ENCODE measurements around the gene ACTR2.

The ACTR2 gene

DNA sequence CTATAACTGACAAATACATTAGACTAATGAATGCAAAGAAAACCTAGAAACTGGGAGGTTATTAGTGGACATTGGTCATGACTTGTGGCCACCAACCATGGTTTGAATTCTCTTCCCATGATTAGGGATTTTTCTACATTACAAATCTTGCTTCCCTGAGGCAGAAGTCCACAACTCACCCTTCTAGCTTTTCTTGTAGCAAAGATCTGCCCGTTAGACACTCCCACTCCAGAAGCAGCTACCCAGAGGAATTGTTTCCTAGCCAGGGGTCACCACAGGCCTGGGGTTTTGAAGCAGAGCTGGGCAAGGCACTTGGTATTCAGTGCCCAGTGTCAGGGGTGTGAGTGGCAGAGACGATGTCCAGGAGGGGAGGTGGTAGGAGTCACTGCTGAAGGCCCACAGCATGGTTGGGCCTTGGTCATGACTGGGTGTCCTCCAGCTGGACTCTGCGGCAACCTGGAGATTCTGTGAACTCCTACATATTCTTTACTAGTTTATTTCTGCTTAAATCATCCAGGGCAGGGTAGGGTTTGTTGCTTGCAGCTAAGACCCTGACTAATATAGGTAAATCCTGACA is 54.9 kb downstream of the ACTR2 start:
- H3K4me3 ChIP-seq (ENCODE audit: low read length) = no peak overlapping the region
- H3K36me3 ChIP-seq (ENCODE audit: insufficient read depth, low read length) = no peaks in the 10 kb centered on the region
- H3K27me3 ChIP-seq (ENCODE audit: control insufficient read depth, insufficient read depth, low read length) = no peaks in the 10 kb centered on the region
- H3K4me2 ChIP-seq (ENCODE audit: low read length) = no peak overlapping the region
- H3K9me3 ChIP-seq (replicated peaks; ENCODE audit: low read length) = no peaks in the 10 kb centered on the region
- H3K4me1 ChIP-seq (ENCODE audit: control insufficient read depth, insufficient read depth, low read length) = peaks cover 21% of the 10 kb centered on the region
- no peak overlapping the region for H3K9ac ChIP-seq (ENCODE audit: low read depth, low read length)

DNA sequence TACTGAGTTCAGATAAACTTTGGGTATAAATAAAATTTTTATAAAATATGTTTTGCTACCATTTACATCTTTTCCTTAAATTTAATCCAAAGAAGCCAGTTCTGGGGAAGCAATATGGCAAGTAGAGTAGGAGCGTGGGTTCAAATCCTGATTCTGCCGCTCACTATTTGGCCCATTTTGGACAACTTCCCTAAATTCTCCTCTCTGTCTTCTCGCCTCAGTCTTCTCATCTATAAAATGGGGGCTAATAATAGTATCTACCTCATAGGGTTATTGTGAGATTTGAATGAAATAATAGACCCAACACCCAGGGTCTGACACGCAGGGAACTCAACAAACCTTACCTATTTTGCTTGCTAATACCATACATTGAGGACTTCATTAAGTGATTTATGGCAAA is 59.7 kb downstream of the ACTR2 start:
- H3K9me3 ChIP-seq (replicated peaks; ENCODE audit: low read length) = no peaks in the 10 kb centered on the region
- H3K9ac ChIP-seq (ENCODE audit: low read depth, low read length) = no peak overlapping the region

DNA sequence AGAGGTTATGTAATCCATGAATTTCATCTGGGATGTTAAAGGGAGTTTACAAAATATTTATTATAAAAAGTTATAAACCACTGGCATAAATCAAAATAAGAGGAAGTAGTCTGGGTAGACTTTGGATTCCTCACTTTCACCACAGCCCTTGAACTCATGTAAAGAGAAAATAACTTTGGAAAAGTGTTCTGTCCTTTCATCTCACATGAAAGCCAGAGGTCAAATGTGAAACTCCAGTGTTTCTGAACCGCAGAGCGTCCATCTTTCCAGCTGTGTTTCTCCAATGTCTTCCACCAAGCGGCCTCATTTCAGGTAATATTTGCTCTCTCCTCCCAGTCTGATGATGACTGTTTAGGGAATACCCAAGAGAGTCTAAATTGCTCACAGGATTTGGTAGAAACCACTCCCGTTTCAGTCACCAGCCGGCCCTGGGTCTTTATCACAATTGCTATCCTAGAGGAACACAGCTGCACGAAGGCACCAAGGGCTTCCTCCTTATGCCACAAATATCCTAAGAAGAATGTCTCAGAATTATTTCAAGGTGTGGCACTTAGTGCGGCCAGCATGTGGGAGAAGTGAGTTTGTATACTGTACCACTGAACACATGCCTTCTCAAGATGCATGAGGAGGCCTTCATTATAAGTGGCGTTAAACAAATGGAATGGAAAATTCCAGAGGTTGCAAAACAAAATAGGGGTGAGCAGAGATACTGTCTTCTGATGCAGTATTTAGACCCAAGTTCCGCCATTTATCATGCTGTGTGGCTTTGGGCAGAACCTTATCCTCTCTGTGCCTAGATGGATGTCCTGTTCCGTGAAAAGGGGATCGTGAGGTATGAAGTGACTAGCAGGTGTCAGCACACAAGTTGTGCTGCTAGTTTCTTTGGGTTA is 63.8 kb downstream of the ACTR2 start:
- Histone ChIP-seq H3K27me3 (ENCODE audit: control insufficient read depth, insufficient read depth, low read length) (no peaks in the 10 kb centered on the region), H3K9ac (ENCODE audit: low read depth, low read length) (no peak overlapping the region), H3K4me1 (ENCODE audit: control insufficient read depth, insufficient read depth, low read length) (no peaks in the 10 kb centered on the region), H3K4me2 (ENCODE audit: low read length) (no peak overlapping the region), H3K36me3 (ENCODE audit: insufficient read depth, low read length) (no peaks in the 10 kb centered on the region), H3K9me3 (replicated peaks; ENCODE audit: low read length) (no peaks in the 10 kb centered on the region), H3K4me3 (ENCODE audit: low read length) (no peak overlapping the region)

More for the DNA sequence above, 59.7 kb downstream of the ACTR2 start:
- Histone ChIP-seq H3K4me1 (ENCODE audit: control insufficient read depth, insufficient read depth, low read length) (no peaks in the 10 kb centered on the region), H3K36me3 (ENCODE audit: insufficient read depth, low read length) (no peaks in the 10 kb centered on the region), H3K4me2 (ENCODE audit: low read length) (no peak overlapping the region), H3K27me3 (ENCODE audit: control insufficient read depth, insufficient read depth, low read length) (no peaks in the 10 kb centered on the region), H3K4me3 (ENCODE audit: low read length) (no peak overlapping the region)

DNA sequence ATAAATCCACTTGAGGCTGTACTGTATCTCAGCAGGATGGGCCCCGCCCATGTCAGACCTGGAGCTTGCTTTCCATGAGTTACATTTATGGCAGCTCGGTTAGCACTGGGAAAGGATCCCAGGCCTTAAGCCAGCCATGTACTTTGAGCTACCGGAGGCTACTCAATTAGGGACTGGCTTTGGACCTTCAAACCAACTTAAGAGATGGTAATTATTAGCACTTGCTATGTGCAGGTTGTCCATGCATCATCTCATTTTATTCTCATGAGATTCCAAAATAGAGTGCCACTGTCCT is 64.4 kb downstream of the ACTR2 start:
- Histone ChIP-seq H3K9ac (ENCODE audit: low read depth, low read length) (no peak overlapping the region), H3K4me1 (ENCODE audit: control insufficient read depth, insufficient read depth, low read length) (no peaks in the 10 kb centered on the region), H3K36me3 (ENCODE audit: insufficient read depth, low read length) (no peaks in the 10 kb centered on the region), H3K9me3 (replicated peaks; ENCODE audit: low read length) (no peaks in the 10 kb centered on the region), H3K27me3 (ENCODE audit: control insufficient read depth, insufficient read depth, low read length) (no peaks in the 10 kb centered on the region), H3K4me3 (ENCODE audit: low read length) (no peak overlapping the region), H3K4me2 (ENCODE audit: low read length) (no peak overlapping the region)

DNA sequence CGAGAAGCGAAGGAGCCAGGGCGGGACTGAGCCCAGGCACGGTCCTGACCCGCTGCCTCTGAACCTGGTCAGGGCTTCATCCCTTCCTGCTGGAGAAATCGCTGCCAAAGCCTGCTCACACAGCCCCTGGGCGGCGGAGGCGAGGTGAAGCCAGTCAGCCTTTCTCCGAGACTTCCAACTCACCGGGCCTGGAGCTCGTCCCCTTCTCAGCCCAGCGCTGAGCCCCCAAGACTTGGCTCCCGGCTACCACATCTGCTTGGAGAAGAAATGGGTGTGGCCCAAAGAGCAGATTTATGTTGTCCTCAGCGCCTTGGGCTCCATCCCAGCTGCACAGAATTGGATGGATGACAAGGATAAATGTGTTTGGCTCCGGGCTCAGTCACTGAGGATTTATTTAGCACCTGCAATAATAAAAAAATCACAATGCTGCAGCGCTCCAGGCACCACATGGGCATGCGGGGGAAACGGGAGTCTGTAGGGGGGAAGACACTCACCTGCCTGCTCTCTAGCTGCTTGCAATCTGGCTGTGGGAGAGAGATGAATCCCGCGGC is 64.9 kb downstream of the ACTR2 start:
- Histone ChIP-seq H3K4me3 (ENCODE audit: low read length) (no peak overlapping the region), H3K4me2 (ENCODE audit: low read length) (no peak overlapping the region), H3K9ac (ENCODE audit: low read depth, low read length) (no peak overlapping the region), H3K9me3 (replicated peaks; ENCODE audit: low read length) (no peaks in the 10 kb centered on the region), H3K4me1 (ENCODE audit: control insufficient read depth, insufficient read depth, low read length) (no peaks in the 10 kb centered on the region), H3K27me3 (ENCODE audit: control insufficient read depth, insufficient read depth, low read length) (no peaks in the 10 kb centered on the region), H3K36me3 (ENCODE audit: insufficient read depth, low read length) (no peaks in the 10 kb centered on the region)

DNA sequence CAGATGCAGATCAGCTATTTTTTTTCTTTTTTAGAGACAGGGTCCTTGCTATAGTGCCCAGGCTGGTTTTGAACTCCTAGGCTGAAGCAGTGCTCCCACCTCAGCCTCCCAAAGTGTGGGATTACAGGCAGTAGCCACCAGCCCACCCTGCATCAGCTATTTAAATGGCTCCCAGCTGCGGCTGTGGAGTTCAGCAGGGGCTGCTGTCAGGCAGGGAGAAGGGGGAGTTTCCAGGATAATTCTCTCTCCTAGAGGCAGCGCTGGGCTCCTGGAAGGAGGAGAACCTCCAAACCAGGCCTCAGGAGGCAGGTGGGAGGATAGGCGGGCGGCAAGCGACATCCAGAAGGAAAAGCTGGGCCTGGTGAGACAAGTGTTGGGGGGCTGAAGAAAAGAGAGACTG is 65.7 kb downstream of the ACTR2 start:
- Histone ChIP-seq H3K9ac (ENCODE audit: low read depth, low read length) (no peak overlapping the region), H3K4me3 (ENCODE audit: low read length) (no peak overlapping the region), H3K27me3 (ENCODE audit: control insufficient read depth, insufficient read depth, low read length) (no peaks in the 10 kb centered on the region), H3K9me3 (replicated peaks; ENCODE audit: low read length) (no peaks in the 10 kb centered on the region), H3K4me1 (ENCODE audit: control insufficient read depth, insufficient read depth, low read length) (no peaks in the 10 kb centered on the region), H3K36me3 (ENCODE audit: insufficient read depth, low read length) (no peaks in the 10 kb centered on the region), H3K4me2 (ENCODE audit: low read length) (no peak overlapping the region)

DNA sequence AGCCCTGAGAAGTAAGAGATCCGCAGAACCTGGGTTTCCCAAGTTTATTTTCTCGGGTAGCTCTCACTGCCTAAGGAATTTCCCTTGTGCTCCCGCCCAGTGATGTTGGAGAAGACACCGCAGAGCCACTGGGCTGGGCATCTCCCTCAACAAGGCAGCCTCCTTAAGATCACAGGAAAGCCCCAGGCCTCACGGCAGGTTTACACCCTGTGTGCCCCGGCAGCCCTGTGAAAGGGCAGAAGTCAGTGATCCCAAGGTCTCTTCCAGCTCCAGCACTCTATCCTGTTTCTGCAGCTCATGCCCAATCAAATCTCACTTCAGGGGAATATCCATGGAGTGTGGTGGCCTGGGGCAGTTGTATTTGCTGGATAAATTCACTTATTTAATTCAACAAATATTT is 66.5 kb downstream of the ACTR2 start:
- Histone ChIP-seq H3K4me1 (ENCODE audit: control insufficient read depth, insufficient read depth, low read length) (peaks cover 3% of the 10 kb centered on the region), H3K9me3 (replicated peaks; ENCODE audit: low read length) (no peaks in the 10 kb centered on the region), H3K27me3 (ENCODE audit: control insufficient read depth, insufficient read depth, low read length) (no peaks in the 10 kb centered on the region), H3K4me2 (ENCODE audit: low read length) (no peak overlapping the region), H3K4me3 (ENCODE audit: low read length) (no peak overlapping the region), H3K36me3 (ENCODE audit: insufficient read depth, low read length) (no peaks in the 10 kb centered on the region), H3K9ac (ENCODE audit: low read depth, low read length) (no peak overlapping the region)

DNA sequence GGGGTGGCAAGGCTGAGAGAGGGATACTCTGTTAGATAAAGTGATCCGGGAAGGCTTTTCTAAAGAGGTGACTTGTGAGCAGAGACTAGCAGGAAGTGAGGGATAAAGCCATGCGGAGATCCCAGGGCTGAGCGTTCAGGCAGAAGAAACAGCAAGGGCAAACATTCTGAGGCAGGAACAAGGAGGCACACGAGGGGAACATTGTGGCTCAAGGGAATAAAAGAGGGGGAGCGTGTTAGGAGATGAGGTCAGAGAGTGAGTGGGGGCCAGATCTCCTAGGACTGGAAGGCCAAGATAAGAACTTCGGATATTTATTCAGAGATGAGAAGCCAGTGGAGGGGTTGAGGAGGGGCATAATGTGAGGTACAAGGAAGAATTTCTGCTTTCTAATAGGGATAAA is 67.1 kb downstream of the ACTR2 start:
- Histone ChIP-seq H3K4me1 (ENCODE audit: control insufficient read depth, insufficient read depth, low read length) (peaks cover 9% of the 10 kb centered on the region), H3K9ac (ENCODE audit: low read depth, low read length) (no peak overlapping the region), H3K4me3 (ENCODE audit: low read length) (no peak overlapping the region), H3K4me2 (ENCODE audit: low read length) (no peak overlapping the region), H3K9me3 (replicated peaks; ENCODE audit: low read length) (no peaks in the 10 kb centered on the region), H3K36me3 (ENCODE audit: insufficient read depth, low read length) (no peaks in the 10 kb centered on the region), H3K27me3 (ENCODE audit: control insufficient read depth, insufficient read depth, low read length) (no peaks in the 10 kb centered on the region)

DNA sequence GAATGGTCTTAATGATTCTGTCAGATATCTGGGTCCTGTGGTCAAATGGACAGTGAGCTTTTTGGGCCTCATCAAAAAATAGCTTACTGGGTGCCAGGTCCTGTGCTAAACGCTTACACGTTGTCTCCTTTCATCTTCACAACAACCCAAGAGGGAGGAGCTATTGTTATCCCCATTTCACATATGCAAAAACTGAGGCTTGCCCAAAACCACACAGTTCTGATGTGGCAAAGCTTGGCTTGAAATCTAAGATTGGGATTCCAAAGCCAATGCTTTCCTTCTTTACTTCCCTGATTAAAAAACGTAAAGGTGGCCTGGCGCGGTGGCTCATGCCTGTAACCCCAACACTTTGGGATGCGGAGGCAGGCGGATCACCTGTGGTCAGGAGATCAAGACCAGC is 69.3 kb downstream of the ACTR2 start:
- Histone ChIP-seq H3K4me3 (ENCODE audit: low read length) (no peak overlapping the region), H3K27me3 (ENCODE audit: control insufficient read depth, insufficient read depth, low read length) (no peaks in the 10 kb centered on the region), H3K4me1 (ENCODE audit: control insufficient read depth, insufficient read depth, low read length) (peaks cover 29% of the 10 kb centered on the region), H3K4me2 (ENCODE audit: low read length) (no peak overlapping the region), H3K9me3 (replicated peaks; ENCODE audit: low read length) (no peaks in the 10 kb centered on the region), H3K36me3 (ENCODE audit: insufficient read depth, low read length) (no peaks in the 10 kb centered on the region), H3K9ac (ENCODE audit: low read depth, low read length) (no peak overlapping the region)

DNA sequence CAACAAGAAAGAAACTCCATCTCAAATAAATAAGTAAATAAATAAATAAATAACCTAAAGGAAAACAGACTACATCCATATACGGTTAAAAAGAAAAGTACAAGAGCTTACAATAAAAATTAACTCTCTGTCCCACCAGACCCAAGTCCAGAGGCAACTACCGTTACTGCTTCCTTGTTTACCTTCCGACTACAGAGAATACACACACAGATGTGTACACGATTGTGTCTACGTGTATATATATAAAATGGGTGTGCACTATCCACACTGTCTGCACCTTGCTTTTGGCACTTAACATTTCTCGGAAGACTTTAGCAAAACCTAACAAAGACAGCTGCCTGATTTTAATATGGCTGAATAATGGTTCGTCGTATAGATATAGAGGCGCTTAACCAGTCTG is 69.9 kb downstream of the ACTR2 start:
- no peaks in the 10 kb centered on the region for H3K9me3 ChIP-seq (replicated peaks; ENCODE audit: low read length)
- H3K4me1 ChIP-seq (ENCODE audit: control insufficient read depth, insufficient read depth, low read length) = peaks cover 35% of the 10 kb centered on the region
- no peak overlapping the region for H3K9ac ChIP-seq (ENCODE audit: low read depth, low read length)
- no peak overlapping the region for H3K4me2 ChIP-seq (ENCODE audit: low read length)
- no peaks in the 10 kb centered on the region for H3K36me3 ChIP-seq (ENCODE audit: insufficient read depth, low read length)
- no peaks in the 10 kb centered on the region for H3K27me3 ChIP-seq (ENCODE audit: control insufficient read depth, insufficient read depth, low read length)
- no peak overlapping the region for H3K4me3 ChIP-seq (ENCODE audit: low read length)

DNA sequence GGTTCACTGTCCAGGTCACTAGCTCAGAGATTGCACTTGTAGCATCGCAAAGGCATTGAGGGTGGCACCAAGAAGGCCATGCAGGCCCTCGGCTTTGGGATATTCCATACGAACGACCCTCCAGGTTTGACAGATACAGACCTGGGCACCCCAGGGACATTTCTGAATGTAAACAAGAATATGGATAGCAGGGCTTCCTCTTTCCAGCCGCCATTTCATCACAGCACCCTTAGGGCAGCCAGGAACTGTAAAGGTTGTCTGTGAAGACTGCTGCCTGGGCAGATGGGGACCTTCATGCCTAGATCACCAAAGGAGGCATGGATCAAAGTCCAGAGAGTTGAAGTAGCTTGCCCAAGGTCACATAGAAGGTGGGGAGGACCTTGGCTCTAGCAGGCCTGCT is 70.5 kb downstream of the ACTR2 start:
- Histone ChIP-seq H3K9me3 (replicated peaks; ENCODE audit: low read length) (no peaks in the 10 kb centered on the region), H3K36me3 (ENCODE audit: insufficient read depth, low read length) (no peaks in the 10 kb centered on the region), H3K4me3 (ENCODE audit: low read length) (no peak overlapping the region), H3K4me2 (ENCODE audit: low read length) (no peak overlapping the region), H3K9ac (ENCODE audit: low read depth, low read length) (no peak overlapping the region), H3K27me3 (ENCODE audit: control insufficient read depth, insufficient read depth, low read length) (no peaks in the 10 kb centered on the region), H3K4me1 (ENCODE audit: control insufficient read depth, insufficient read depth, low read length) (peaks cover 36% of the 10 kb centered on the region)

DNA sequence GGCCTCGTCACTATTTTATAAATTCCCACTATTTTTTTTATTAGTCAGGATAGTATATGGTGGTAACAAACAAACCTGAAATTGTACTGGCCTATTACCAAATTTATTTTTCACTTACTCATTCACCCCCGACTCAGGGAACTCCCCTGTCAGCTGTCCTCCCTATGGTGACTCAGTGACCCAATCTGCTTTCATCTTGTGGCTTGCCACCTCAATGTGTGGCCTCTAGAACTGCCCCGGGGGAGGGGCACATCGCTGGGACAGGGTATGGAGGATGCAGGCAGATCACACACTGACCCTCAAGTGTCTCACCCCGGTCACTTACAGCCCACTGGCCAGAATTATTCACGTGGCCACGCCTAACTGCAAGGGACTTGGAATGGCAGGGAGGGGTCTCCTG is 71.6 kb downstream of the ACTR2 start:
- peak overlapping the region; percentile 64 for H3K9ac ChIP-seq (ENCODE audit: low read depth, low read length)

More for the DNA sequence above, 71.6 kb downstream of the ACTR2 start:
- H3K36me3 ChIP-seq (ENCODE audit: insufficient read depth, low read length) = no peaks in the 10 kb centered on the region
- H3K27me3 ChIP-seq (ENCODE audit: control insufficient read depth, insufficient read depth, low read length) = no peaks in the 10 kb centered on the region
- H3K4me3 ChIP-seq (ENCODE audit: low read length) = no peak overlapping the region
- H3K4me1 ChIP-seq (ENCODE audit: control insufficient read depth, insufficient read depth, low read length) = peaks cover 36% of the 10 kb centered on the region
- H3K9me3 ChIP-seq (replicated peaks; ENCODE audit: low read length) = no peaks in the 10 kb centered on the region
- H3K4me2 ChIP-seq (ENCODE audit: low read length) = peak overlapping the region; percentile 79
